ENCODE measurements around the gene ABR. TPM values are rescaled to one million over a fixed set of nuclear protein-coding genes. Genes with fewer than 3 reads are reported as not detected.

The ABR gene
- total and polyA plus RNA-seq, 2 of the 8 experiments (the other 6 are each of a cell fraction or from before 2014, with no cell fraction given), result 44.8 to 47.2 TPM

DNA sequence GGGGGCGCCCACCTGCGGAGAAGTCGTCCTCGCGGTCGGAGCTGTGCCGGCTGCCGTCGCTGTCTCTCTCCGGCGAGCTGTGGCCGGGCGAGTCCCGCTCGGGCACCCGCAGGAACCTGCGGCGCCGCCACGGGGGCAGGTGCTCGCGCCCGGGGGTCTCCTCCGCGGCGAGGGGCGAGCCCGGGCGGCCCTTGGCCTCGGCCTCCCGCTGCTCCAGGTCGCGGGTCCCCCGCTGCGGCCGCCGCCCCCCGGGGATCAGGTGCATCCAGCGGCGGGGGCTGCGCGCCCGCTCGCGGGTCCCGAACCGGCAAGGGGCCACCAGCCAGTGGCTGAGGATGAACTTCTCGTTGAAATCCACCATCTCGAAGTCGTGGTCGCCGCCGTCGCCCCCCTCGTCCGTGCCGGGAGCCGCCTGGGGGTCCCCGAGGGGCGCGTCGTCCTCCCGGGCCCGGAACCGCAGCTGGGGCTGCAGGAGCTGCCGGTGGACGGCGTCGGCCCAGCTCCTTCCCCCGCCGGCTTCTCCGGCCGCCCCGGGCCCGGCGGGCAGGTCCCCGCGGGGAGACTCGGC, 49.1 kb upstream of the ABR start:
- no peak overlapping the region for H4K5ac ChIP-seq (ENCODE audit: insufficient read length, low read depth, low read length)
- H2AFZ ChIP-seq (ENCODE audit: low read length), result no peak overlapping the region
- 0 out of 2 replicates have a peak overlapping the region, but pooled peaks have one; percentile 5 for H4K8ac ChIP-seq (ENCODE audit: extremely low read depth, insufficient read depth, low read length)
- peak in 1 of 2 experiments; percentile 60 for DNase-seq (ENCODE audit: low read depth in 1 of 2, low spot score in 2 of 2)
- H3K4me3 ChIP-seq (ENCODE audit: extremely low read depth in 1 of 4, insufficient read depth in 2 of 4, low read depth in 3 of 4, low read length in 4 of 4), result peak overlapping the region in 3 of 4 experiments; percentile 3 to 65 (median 3); a peak in 3 of 8 replicates
- no peaks in the 10 kb centered on the region for H3K79me1 ChIP-seq (ENCODE audit: low read depth, low read length)
- peaks cover 0 to 4% (median 0%) of the 10 kb centered on the region in 4 experiments; a peak in 3 of 7 replicates for H3K4me1 ChIP-seq (replicated peaks in 1 of 4; ENCODE audit: control insufficient read depth in 3 of 4, insufficient read depth in 4 of 4, low read length in 3 of 4)
- H3K56ac ChIP-seq (replicated peaks; ENCODE audit: insufficient read length, low read depth, low read length), result no peak overlapping the region
- H3K18ac ChIP-seq (ENCODE audit: extremely low read depth, low read length), result no peak overlapping the region; the same call in 1 of the 2 replicates
- H2BK15ac ChIP-seq (ENCODE audit: low read length), result no peak overlapping the region
- no peak overlapping the region for H2BK12ac ChIP-seq (ENCODE audit: low read depth, low read length)
- peaks cover 0 to 3% of the 10 kb centered on the region in 2 experiments; a peak in 1 of 4 replicates for H3K9me3 ChIP-seq (ENCODE audit: insufficient read depth in 2 of 2, low read depth in 1 of 2, low read length in 1 of 2)
- H3K27me3 ChIP-seq (replicated peaks in 1 of 4; ENCODE audit: control insufficient read depth in 3 of 4, extremely low read depth in 1 of 4, insufficient read depth in 3 of 4, low read length in 3 of 4), result peaks cover 47 to 61% (median 57%) of the 10 kb centered on the region in 4 experiments
- WGBS, 2 experiments (ENCODE audit: extremely low coverage in 1 of 2, insufficient coverage in 1 of 2, insufficient read length in 1 of 2, insufficient replicate concordance in 2 of 2, low coverage in 1 of 2, low lambda C conversion rate in 2 of 2, missing lambda C conversion rate in 1 of 2), result 5% methylated on average over 23 of the region's 79 CpGs; no CpG with 5 or more reads in 1 of the 2 experiments
- no peak overlapping the region for H2AK5ac ChIP-seq (ENCODE audit: low read depth, low read length)
- no peak overlapping the region for H3K4ac ChIP-seq (replicated peaks; ENCODE audit: insufficient read length, low read depth, low read length)
- peaks cover 0 to 11% (median 0%) of the 10 kb centered on the region in 4 experiments; a peak in 1 of 8 replicates for H3K36me3 ChIP-seq (ENCODE audit: control insufficient read depth in 2 of 4, insufficient read depth in 4 of 4, low read length in 3 of 4)
- H3K9ac ChIP-seq (replicated peaks in 1 of 4; ENCODE audit: extremely low read depth in 1 of 4, low read depth in 3 of 4, low read length in 3 of 4), result no peak overlapping the region
- TF ChIP-seq EZH2 (IDR thresholded peaks at IDR 0.05; ENCODE audit: low read depth, low read length, severe bottlenecking) (peak; percentile 82), SUZ12 (IDR thresholded peaks at IDR 0.05; ENCODE audit: low read length) (peak; percentile 82; the same call in 1 of the 2 replicates), RBBP5 (IDR thresholded peaks at IDR 0.05; ENCODE audit: borderline replicate concordance, low read depth, low read length) (no peak), KDM4A (IDR thresholded peaks at IDR 0.05; ENCODE audit: low read depth, low read length, severe bottlenecking) (peak; percentile 40), ASH2L (IDR thresholded peaks at IDR 0.05; ENCODE audit: low read length) (no peak)
- peaks cover 3% of the 10 kb centered on the region for H3K23me2 ChIP-seq (ENCODE audit: low read depth, low read length)
- H2BK120ac ChIP-seq (replicated peaks; ENCODE audit: low read depth, low read length), result no peak overlapping the region
- ChIA-PET CTCF (ENCODE audit: partially characterized antibody) (interaction anchor here (1.2 to 2.0 kb wide), 3 partner anchors 22 to 42 kb away, joined by 3 to 9 read pairs (median 3); no protein-coding TSS in a partner anchor), POLR2A (ENCODE audit: partially characterized antibody) (interaction anchor here (0.6 to 1.6 kb wide), 4 partner anchors 11 to 255 kb away, joined by 3 to 5 read pairs (median 3); partner anchors contain the start of gene BHLHA9)
- H3K27ac ChIP-seq (ENCODE audit: low read depth, low read length), result no peak overlapping the region
- no peak for FAIRE-seq
- no peak overlapping the region for H3K14ac ChIP-seq (ENCODE audit: insufficient read length)
- H2BK5ac ChIP-seq (ENCODE audit: low read depth, low read length), result no peak overlapping the region
- no peak overlapping the region for H3K23ac ChIP-seq (ENCODE audit: insufficient read length)
- H2BK20ac ChIP-seq (ENCODE audit: low read length), result no peak overlapping the region
- H3K4me2 ChIP-seq (ENCODE audit: insufficient read depth in 1 of 2, low read depth in 2 of 2, low read length in 2 of 2), result peak overlapping the region; percentile 59 to 90
- H4K20me1 ChIP-seq (replicated peaks in 1 of 2; ENCODE audit: control insufficient read depth in 1 of 2, insufficient read depth in 2 of 2, low read length in 2 of 2), result peaks cover 0 to 7% of the 10 kb centered on the region in 2 experiments
- H4K91ac ChIP-seq (replicated peaks; ENCODE audit: insufficient read length, low read length), result no peak overlapping the region
- peaks cover 0 to 3% of the 10 kb centered on the region in 2 experiments; a peak in 1 of 4 replicates for H3K79me2 ChIP-seq (ENCODE audit: control insufficient read depth in 1 of 2, insufficient read depth in 2 of 2, low read length in 2 of 2)
